Mesenteric fat pad (tissue), 1 donor: ENCODE data around the gene GALK2. TPM values are rescaled to one million over a fixed set of nuclear protein-coding genes. Genes with fewer than 3 reads are reported as not detected.
"Not testable (repeated sequence)": the region's sequence is repeated elsewhere in the genome, so short reads cannot be mapped to it uniquely, and the experiment has no call there.

ENCODE experiments used
- DNase-seq: peaks from one replicate; pipeline ENCODE4 v3.0.0-alpha.2; 2020; ENCODE audit warnings: low spot score
- total RNA-seq: library from RNA; stranded (reverse); fragmentation: NEBNext Ultra II Directional; extraction: Animal tissue kit (Norgen Biotek cat#: 25700); gene quantifications from one replicate; pipeline ENCODE4 v1.2.1, GENCODE V29; 2021
- donor health status: DM: yes; HTN: yes; CAD: no.

The GALK2 gene
- total RNA-seq, 1 donor from 2014 or later: 25.0 TPM

DNA sequence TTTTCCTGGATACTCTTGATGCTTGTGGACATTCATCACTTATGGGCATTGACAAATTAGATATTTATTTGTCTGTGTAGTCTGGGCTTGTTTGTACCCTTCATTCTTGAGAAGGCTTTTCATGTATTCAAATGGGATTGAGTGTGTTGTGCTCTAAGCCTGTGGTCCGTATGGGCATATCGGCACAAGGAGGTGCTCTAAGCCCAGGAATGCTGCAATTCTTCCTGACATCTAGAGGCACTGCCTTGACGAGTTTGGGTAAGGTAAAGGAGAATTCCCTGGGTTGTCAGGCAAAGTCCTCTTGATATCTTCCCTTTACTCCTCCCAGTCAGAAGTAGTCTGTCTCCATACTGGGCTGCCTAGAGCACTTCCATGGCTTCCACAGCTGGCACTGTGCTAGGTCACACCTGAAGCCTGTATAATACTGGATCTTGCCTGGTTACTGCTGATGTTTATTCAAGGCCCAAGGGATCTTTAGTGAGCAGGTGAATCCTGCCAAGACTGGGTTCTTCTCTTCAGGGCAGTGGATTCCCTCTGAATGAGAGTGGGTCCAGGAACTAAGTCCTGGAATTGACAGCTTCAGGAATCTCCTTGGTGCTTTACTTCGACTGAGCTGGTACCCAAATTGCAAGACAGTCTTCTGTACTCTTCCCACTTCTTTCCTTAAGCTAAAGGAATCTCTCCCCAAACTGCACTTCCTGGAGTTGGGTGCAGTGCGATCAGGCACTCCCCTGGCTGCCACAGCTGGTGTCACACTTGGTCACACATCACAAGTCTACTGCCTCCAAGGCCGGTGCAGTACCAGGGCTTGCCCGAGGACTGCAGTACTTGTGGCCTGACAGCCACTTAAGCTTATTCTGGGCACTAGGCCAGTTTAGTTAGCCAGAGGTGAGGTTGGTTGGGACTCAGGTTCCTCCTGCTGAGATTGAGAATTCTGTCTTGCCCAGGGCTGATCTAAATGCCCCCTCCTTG, 46.0 kb downstream of the GALK2 start:
- DNase-seq: no peak

DNA sequence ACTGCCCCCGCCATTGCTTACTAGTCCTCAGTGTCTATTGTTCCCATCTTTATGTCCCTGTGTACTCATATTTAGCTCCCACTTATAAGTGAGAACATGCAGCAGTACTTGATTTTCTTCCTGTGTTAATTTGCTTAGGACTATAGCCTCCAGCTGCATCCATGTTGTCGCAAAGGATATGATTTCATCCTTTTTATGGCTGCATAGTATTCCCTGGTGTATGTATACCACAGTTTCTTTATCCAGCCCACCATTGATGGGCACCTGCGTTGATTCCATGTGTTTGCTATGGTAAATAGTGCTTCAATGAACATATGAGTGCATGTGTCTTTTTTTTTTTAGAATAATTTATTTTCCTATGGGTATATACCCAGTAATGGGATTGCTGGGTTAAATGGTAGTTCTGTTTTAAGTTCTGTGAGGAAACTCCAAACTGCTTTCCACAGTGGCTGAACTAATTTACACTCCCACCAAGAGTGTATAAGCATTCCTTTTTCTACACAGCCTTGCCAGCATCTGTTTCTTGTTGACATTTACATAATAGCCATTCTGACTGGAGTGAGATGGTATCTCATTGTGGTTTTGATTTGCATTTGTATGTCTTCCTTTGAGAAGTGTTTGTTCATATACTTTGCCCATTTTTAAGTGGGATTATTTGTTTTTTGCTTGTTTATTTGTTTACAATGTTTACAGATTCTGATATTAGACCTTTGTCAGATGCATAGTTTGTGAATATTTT, 53.7 kb downstream of the GALK2 start:
- DNase-seq: no peak

DNA sequence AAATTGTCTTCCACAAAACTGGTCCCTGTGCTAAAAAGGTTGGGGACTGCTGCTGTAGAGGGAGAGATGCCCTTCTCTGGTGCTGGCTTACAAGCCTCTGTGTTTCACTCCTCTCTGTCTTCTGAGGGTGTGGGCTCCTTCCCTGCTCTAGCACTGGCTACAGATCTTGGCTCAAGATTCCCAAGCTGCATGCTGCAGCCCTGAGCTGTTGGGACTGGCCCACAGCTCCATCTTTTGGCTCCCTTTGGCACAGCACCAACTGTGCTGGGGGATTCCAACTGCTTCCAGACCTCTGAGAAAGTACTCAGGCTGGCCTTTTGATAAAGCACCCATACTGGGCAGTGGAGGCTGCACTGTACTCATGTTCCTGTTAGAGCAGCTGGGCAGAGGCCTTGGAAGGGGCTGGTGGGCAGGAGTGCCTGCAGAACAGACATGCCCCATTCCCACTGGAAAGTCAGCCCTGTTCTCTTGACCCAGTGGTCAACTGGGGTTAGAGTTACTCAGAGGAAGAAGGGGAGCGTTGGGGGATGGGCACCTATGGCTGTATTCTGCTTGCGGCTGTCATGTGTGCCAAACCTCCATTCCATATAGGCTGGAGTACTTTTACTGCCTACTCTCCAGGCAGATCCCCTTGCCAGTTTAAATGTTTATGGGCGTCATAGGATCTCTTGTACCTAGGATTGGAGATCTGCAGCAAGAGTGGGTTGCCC, 55.7 kb downstream of the GALK2 start:
- no peak for DNase-seq

DNA sequence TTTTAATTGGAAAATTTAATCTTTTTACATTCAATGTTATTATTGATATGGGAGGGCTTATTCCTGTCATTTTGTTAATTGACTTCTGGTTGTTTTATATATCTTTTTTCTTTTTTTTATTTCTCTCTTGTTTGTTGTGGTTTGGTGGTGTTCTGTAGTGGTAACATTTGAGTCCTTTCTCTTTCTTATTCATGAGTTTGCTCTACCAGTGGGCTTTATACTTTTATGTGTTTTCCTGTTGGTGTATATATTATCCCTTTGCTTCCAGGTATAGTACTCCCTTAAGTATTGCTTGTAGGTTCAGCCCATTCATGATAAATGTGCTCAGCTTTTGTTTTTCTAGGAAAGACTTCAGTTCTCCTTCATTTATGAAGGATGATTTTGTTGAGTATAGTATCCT, 57.6 kb downstream of the GALK2 start:
- DNase-seq: no peak

DNA sequence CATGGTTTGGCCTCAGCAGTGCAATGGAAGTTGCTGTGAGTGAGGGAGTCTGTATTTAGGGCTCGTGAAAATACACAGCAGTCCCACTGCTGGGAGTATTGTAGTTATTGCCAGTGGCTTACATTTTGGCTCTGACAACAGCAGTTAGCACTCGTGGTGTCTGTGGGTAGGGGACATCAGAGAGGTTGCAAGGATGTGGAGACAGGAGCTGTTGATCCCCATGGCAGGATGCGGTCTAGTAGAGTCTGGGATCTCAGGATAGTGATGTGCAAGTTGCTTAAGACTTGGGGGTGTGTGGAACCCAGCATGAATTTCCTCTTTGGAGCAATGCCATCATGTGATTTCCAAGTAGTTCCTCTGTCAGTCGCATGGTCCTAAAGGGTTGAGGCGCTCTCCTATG, 59.9 kb downstream of the GALK2 start:
- DNase-seq: no peak

DNA sequence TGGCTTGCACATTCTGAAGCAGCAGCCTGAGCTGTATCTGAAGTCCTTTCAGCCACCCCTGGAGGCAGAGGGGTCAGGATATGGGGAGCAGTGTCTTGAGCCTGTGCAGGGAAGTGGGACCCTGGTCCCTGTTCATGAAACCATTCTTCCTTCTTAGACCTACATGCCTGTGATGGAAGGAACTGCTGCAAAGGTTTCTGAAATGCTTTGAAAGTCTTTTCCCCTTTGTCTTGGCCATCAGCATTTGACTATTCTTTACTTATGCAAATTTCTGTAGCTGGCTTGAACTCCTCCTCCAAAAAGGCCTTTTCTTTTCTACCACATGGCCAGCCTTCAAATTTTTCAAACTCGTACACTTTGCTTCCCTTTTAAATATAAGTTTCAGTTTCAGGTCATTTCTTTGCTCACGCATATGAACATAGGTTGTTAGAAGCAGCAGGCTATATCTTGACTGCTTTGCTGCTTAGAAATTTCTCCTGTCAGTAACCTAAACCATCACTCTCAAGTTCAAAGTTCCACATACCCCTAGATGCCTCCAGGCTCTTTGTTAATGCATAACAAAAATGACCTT, 62.3 kb downstream of the GALK2 start:
- no peak for DNase-seq

DNA sequence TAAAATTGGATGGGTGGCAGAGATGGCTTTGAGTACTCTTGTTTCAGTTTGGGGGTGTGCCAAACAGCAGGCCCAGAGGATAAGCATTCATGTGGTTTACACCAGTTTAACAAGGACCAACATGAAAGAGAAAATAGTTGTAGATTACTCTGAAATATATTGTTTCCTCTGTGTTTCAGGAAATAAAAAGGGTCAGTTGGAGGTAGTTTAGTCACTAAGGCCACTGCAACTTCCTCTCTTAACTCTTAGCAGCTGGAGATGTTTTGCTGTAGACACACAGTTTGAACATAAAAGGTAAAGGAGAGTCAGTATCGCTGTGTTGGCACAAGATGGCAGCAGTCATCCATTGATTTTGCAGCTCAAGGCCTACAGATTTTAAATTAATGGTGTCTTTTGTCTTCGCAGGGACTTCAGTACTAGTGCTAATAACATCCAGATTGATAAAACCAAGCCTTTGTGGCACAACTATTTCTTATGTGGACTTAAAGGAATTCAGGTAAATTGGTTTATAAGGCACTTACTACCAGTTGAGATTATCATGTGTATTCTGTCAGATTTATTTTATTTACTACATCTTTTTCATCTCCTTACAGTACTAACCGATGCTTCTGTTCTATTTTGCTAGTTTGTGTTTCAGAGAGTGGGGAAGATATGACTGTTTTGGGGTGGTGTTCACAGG, 65.5 kb downstream of the GALK2 start:
- no peak for DNase-seq

DNA sequence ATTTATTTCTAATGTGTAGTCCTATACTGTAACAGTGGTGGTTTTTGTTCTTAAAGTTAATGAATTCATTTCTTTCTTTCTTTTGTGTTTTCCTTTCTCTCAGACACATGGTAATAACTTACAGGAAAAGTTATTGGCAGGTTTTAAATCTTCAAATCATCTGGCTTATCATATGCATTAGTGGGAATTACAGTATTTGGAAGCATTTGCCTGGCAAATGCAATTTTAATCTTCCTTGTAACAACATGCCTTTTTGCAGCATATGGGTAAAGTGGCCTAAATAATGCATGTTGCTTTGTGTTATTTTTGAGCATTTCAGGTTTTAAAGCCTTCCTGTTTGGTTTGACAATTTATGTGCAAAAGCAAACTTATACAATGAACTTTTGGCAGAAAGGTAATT, 66.8 kb downstream of the GALK2 start:
- no peak for DNase-seq

DNA sequence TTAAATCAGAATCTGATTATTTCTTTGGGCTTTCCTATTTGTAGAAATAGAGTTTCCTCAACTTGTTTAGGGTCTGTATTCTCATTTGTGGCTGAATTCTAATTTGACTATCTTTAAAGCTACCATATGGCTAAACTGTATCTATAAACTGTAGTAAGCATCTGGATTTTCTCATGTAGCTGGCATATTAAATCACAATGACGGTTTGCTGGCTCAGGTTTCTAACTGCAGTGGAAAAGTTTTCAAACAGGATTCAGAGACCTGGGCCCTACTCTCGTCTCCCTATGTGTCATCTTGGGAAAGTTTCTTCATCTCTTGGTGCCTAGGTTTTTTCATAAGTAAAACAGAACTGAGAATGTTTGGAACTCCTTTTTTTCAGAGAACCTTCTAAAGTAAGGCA, 68.3 kb downstream of the GALK2 start:
- no peak for DNase-seq

DNA sequence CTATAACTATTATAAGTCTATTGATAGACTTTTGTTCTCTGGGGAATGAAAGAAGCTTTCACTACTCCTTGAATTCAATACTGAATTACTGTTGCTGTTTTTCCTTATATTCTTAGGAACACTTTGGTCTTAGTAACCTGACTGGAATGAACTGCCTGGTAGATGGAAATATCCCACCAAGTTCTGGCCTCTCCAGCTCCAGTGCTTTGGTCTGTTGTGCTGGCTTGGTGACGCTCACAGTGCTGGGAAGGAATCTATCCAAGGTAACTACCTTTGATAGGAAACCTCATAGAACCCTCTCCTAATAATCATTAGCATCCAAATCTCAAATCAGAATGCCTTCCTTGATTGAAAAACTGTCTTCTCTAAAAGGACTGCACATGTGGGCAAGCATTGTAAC, 69.1 kb downstream of the GALK2 start:
- DNase-seq: no peak

DNA sequence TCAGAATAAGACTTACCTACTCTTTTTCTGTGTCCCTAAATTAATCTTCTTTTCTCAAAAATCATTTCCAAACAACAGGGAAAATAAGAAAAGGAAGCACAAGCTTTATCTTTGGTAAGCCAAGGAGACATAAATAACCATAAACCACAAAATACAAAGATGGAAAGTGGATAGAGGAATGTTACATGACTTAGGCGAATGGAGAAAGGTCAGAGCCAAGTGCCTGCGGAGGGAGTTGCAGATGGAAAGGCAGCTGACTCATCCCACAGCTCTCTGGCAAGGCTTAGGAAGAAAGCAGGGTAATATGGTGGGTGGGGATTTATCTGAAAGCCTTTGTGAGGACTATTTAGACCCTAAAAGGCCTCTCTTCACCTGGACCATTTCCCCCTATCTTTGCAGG, 72.8 kb downstream of the GALK2 start:
- DNase-seq: no peak

DNA sequence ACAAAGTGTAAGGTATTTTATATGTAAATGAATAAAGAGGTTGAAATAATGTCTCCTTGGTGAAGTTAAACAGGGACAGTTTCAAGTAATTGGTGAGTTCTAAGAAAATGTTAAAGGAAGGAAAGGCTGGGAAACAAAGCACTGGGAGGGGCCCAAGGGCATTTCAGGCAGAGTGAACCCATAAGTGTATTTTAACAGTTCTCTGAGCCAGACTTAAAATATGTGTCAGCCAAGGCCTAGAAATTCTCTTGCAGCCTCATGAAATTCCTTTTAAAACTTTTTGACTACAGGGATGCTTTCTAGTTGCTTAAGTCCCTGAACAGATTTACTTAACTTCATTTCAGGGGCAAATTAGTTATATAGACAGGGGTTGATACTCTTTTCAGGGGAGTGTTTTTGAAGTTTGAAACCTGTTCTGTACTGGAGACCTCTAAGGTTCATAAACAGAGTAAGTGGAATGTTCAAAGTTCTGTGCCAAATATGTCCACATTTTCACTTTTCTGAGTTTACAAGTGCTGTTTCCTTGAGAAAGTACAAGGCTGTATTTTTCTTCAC, 77.6 kb downstream of the GALK2 start:
- no peak for DNase-seq

DNA sequence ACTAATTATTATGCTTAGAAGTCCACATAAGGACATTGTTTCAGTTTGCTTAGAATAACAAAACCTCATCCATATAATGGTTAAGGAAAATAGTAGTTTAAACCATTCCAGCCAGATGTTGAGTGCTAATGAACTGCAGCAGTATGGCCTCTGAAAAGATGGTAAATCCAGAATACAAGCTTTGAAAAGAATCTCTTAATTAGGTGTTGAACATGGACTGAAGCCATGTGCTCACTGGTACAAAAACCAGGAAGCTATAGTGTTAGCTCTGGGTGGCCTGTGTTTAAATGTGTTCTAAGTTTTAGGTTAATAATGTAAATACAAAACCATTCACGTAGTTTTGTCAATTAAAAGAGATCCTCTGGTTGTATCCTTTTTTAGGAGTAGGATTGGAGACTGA, 78.2 kb downstream of the GALK2 start:
- no peak for DNase-seq

DNA sequence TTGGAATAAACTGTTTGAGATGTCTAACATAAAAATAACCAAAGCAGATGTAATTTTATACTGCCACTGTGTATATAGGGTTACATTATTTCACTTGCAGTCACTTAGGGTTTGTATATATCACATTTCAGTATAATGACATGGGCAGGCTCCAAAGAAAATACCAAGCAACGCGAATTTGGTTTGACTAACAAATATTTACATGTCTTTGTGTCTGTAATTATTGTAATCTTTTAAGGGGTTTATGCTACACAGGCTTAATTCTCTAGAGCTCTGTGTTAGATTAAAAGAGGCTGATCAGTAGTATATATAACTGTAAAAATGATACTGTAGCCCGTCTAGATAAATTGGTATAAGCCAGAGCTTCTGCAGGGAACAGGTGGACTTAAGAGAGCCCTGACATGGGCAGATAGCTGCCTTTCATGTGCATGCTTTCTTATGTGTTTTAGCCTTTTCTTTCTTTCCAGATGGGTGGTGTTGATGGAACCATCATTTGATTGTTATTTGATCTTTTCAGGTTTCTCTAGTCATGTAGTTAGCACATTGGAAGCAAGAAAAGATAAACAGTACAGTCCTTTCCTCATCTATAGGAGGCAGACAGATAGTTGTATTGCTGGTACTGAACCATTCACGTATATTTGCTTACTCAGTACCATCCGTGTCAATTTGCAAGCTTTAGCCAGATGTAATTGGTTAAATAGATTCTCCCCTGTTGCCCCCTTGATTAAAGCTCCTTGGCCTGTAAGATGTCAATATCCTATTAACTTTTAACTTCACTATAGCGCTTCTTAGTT, 86.1 kb downstream of the GALK2 start:
- no peak for DNase-seq

DNA sequence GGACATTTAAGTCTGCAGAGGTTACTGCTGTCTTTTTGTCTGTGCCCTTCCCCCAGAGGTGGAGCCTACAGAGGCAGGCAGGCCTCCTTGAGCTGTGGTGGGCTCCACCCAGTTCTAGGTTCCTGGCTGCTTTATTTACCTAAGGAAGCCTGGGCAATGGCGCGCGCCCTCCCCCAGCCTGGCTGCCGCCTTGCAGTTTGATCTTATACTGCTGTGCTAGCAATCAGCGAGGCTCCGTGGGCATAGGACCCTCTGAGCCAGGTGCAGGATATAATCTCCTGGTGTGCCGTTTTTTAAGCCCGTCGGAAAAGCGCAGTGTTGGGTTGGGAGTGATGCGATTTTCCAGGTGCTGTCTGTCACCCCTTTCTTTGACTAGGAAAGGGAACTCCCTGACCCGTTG, 95.1 kb downstream of the GALK2 start:
- DNase-seq: not testable (repeated sequence)

DNA sequence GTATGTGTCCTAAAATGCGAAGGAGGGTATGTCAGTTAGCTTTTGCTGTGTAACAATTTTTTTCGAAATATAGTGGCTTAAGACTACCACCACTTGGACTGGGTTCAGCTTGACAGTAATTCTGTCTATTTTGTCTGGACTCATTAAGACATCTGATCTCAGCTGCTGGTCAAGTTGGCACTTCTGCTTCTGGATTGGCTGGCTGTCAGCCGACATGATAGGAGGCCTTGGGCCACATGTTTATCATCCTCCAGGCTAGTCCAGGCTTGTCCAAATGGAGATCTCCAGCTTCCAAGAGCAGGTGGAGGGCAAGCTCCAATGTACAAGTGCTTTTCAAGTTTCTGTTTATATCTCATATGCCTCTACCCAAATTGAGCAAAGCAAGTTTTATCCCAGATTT, 95.9 kb downstream of the GALK2 start:
- no peak for DNase-seq

DNA sequence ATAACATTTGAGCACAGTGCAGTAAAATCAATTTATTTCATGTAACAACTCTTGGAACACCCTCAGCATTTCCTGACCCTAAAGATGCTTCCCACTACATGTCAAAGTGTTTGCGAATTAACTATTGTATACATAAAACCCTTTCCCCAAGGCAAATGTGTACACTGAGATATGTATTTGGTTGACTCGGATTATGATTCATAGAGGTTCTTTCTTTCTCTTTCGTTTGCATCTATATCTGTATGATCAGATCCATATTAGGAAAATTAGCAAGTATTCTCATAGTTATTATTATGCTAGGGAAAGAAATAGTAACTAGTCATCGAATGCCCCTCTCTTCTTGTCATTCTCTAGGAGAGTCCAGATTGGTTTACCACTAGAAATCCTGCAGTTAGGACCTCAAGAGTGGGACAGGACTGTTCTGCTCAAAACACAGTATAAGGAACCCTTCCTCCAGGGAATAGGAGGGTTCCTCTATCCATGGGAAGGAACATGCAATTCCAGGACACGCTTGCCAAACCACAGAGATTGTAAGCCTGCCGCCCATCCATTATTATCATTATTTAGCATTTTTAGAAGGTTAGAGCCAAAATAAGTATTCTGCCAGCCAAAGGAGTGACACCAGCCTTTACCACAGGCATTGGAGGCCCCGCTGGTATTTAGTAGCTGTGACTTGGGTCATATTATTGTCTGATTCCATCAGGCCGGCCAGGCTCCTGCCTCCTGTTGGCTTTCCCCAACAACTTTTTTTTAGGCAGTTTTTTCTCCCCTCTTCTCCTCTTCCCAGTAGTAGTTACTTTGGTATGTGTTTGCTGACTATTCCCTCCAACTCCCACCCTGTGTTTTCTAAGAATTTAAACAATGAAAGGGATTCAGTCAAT, 100.7 kb downstream of the GALK2 start:
- DNase-seq: no peak

DNA sequence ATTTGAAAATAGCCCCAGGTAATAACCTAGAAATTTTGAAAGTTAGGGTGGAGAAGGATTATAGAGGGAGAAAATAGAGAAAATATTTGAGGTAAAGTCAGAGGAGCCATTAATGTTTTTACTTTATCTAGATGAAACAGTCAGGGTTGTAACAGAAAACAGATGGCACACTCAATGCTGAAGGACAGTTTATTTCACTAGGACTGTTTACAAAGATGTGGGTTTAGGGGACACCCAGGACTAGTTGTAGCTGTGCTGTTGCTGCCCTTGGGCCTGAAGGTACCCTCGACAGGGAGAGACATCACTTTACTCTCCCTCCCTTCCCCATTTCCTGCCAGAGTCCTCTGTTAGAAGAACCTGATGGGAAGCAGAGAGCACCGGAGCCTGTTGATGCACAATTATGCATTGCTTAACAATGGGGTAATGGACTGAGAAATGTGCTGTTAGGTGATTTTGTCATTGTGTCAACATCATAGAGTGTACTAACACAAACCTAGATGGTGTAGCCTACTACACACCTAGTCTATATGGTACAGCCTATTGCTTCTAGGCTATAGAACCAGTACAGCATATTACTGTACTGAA, 103.8 kb downstream of the GALK2 start:
- no peak for DNase-seq
